ENCODE data around the gene METTL21C.
A peak's percentile ranks its signal among the peaks of the same experiment; 100 is the strongest.

Gene METTL21C

GRCh38 chr13:102680842-102681740 is 13.8 kb downstream of the METTL21C start:
- DNase-seq (ENCODE audit: insufficient read length, low spot score): no peak
- TF ChIP-seq, protein P1, sequence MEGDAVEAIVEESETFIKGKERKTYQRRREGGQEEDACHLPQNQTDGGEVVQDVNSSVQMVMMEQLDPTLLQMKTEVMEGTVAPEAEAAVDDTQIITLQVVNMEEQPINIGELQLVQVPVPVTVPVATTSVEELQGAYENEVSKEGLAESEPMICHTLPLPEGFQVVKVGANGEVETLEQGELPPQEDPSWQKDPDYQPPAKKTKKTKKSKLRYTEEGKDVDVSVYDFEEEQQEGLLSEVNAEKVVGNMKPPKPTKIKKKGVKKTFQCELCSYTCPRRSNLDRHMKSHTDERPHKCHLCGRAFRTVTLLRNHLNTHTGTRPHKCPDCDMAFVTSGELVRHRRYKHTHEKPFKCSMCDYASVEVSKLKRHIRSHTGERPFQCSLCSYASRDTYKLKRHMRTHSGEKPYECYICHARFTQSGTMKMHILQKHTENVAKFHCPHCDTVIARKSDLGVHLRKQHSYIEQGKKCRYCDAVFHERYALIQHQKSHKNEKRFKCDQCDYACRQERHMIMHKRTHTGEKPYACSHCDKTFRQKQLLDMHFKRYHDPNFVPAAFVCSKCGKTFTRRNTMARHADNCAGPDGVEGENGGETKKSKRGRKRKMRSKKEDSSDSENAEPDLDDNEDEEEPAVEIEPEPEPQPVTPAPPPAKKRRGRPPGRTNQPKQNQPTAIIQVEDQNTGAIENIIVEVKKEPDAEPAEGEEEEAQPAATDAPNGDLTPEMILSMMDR (IDR thresholded peaks at IDR 0.05; ENCODE audit: insufficient read depth, missing control alignments): no peak
- no peak for FAIRE-seq

DNA sequence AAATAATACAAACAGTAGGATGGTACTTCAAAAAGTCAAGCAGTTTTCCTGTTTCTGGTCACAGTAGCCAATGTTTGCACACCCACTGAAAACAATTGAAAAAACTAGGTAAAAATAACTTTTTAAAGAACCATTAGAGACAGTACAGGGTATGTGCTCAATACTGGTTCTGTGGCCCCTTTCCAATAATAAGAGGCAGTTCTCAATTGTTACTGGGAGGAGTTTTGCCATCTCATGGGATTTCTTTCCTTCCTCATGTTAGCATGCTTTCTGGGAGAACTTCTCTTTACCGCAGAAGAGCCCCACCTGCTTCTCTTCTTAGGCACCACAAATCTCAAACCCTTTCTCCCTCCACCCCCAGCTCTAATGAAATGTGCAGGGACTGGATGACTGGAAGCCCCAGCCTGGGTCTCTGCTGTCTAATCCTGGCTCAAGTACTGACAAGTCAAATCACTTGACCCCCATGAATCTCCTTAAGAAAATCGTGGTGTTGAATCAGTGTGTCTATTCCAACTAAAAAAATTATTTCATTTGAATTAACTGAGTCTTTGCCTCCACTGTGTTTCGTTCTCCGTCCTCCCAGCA is 14.6 kb downstream of the METTL21C start:
- TF ChIP-seq, protein P1 (IDR thresholded peaks at IDR 0.05; ENCODE audit: insufficient read depth, missing control alignments): no peak
- FAIRE-seq: no peak

DNA sequence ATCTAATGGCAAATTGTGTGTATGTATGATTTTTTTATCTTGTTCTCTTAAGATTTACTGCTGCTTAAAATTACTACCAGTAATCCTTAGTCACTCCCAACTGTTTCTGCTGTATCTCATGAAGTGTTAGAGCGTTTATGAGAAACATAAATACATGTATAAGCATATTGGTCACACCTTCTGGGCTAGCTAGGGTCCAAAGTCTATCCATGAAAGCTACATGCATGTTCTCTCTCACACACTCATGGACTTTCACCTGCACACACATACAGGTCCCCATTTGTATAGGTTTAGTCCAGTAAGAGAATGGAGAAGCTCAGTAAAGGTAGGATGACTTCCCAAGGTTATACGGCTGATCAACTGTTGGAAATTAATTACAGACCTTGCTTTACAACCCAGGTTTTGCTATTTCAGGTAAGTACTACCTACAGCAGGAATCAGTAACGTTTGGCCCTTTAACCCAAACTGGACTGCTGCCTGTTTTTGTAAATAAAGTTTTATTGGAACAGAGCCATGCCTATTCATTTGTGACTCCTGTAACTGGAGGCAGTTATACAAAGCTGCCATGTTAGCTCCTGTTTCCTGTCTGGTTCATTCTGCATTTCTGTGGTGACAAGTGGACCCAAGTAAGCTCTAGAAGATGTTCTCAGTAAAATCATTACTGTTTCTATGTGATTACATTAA is 15.3 kb downstream of the METTL21C start:
- DNase-seq (ENCODE audit: insufficient read length, low spot score) (no peak), FAIRE-seq (no peak)
- TF ChIP-seq, protein P1 (IDR thresholded peaks at IDR 0.05; ENCODE audit: insufficient read depth, missing control alignments): no peak

More for the DNA sequence above, 14.6 kb downstream of the METTL21C start:
- no peak for DNase-seq (ENCODE audit: insufficient read length, low spot score)

- FAIRE-seq: no peak
- no peak for DNase-seq (ENCODE audit: insufficient read length, low spot score)
- TF ChIP-seq, protein P1 (IDR thresholded peaks at IDR 0.05; ENCODE audit: insufficient read depth, missing control alignments): no peak
Measured at GRCh38 chr13:102678339-102679107, 16.3 kb downstream of the METTL21C start.

- DNase-seq (ENCODE audit: insufficient read length, low spot score) (no peak), FAIRE-seq (peak; percentile 35)
- TF ChIP-seq, protein P1 (IDR thresholded peaks at IDR 0.05; ENCODE audit: insufficient read depth, missing control alignments): no peak
Measured at GRCh38 chr13:102677122-102677521, 17.7 kb downstream of the METTL21C start.

DNA sequence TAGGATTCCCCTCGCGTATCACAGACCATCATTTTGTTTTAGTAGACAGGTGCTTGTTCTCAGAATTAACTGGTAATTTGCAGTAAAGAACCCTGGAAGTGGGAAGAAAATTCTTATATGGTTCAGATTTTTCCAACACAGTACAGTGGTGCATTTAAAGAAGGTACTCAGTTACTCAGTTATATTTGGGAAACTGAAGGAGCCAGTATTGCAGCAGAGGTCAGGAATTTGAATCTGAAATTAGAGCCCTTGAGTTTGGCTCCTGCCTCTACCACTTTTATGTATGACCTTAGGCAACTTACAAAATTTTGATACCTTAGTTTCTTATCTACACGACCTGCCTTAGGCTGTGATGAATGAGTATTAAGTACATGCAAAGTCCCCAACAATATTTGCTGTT is 19.7 kb downstream of the METTL21C start:
- TF ChIP-seq, protein P1 (IDR thresholded peaks at IDR 0.05; ENCODE audit: insufficient read depth, missing control alignments): no peak
- DNase-seq (ENCODE audit: insufficient read length, low spot score): no peak
- no peak for FAIRE-seq
